GM21786 (cell line): Measurements from ENCODE around the gene SUGP2.

Source experiments
- ATAC-seq: cut with Tn5 transposase; IDR thresholded peaks from one replicate; pipeline ENCODE4 v1.9.1; 2021; ENCODE audit not compliant: unreplicated experiment

The SUGP2 gene

GRCh38 chr19:18993115-18993514, 40.2 kb downstream of the SUGP2 start:
- no peak for ATAC-seq

GRCh38 chr19:18992696-18993095, 40.6 kb downstream of the SUGP2 start:
- no peak for ATAC-seq

GRCh38 chr19:18991468-18991867, 41.8 kb downstream of the SUGP2 start:
- ATAC-seq = no peak

GRCh38 chr19:18991006-18991405, 42.3 kb downstream of the SUGP2 start:
- ATAC-seq = no peak

- ATAC-seq = no peak
Measured at GRCh38 chr19:18990128-18990708, 43.1 kb downstream of the SUGP2 start.

GRCh38 chr19:18989316-18989715, 44.0 kb downstream of the SUGP2 start:
- no peak for ATAC-seq

GRCh38 chr19:18987456-18987855, 45.9 kb downstream of the SUGP2 start:
- ATAC-seq = no peak

- no peak for ATAC-seq
Measured at GRCh38 chr19:18985257-18985656, 48.1 kb downstream of the SUGP2 start.

GRCh38 chr19:18984251-18984650, 49.1 kb downstream of the SUGP2 start:
- no peak for ATAC-seq

GRCh38 chr19:18982669-18983068, 50.6 kb downstream of the SUGP2 start:
- ATAC-seq = no peak

GRCh38 chr19:18980432-18981020, 52.8 kb downstream of the SUGP2 start:
- no peak for ATAC-seq

- no peak for ATAC-seq
Measured at GRCh38 chr19:18978616-18979015, 54.7 kb downstream of the SUGP2 start.

- ATAC-seq = no peak
Measured at GRCh38 chr19:18975869-18976268, 57.4 kb downstream of the SUGP2 start.

GRCh38 chr19:18975011-18975410, 58.3 kb downstream of the SUGP2 start:
- no peak for ATAC-seq

GRCh38 chr19:18972851-18973250, 60.5 kb downstream of the SUGP2 start:
- ATAC-seq = no peak

GRCh38 chr19:18972301-18972811, 61.0 kb downstream of the SUGP2 start:
- no peak for ATAC-seq

- no peak for ATAC-seq
Measured at GRCh38 chr19:18969931-18970659, 63.2 kb downstream of the SUGP2 start.

- ATAC-seq = no peak
Measured at GRCh38 chr19:18967358-18968146, 65.8 kb downstream of the SUGP2 start.

GRCh38 chr19:18966307-18966706, 67.0 kb downstream of the SUGP2 start:
- ATAC-seq = no peak

- no peak for ATAC-seq
Measured at GRCh38 chr19:18964121-18964520, 69.2 kb downstream of the SUGP2 start.
